ENCODE data around the gene SMARCAD1.
"Not testable (repeated sequence)": the region's sequence is repeated elsewhere in the genome, so short reads cannot be mapped to it uniquely, and the experiment has no call there.

Gene SMARCAD1

DNA sequence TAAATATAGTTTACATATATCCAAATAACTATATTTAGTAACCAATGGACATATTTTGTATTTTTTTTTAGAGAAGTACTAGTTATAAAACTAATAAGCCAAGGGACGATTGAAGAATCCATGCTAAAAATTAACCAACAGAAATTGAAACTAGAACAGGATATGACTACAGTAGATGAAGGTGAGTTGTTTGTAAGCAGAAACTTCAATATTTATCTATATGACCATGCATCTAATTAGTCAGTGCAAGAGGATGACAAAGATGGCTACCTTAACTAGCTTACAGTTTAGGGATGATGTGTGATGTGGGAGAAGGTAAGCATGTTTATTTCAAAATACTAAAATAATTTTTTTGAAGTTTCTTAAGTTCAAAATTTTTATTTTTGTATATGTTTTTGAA is 77.2 kb downstream of the SMARCAD1 start:
- Histone ChIP-seq H3K4me2 (ENCODE audit: low read length) (no peak overlapping the region), H2AFZ (ENCODE audit: low read depth, low read length) (no peak overlapping the region), H3K9ac (ENCODE audit: low read length) (no peak overlapping the region), H3K4me3 (ENCODE audit: low read length) (no peak overlapping the region), H3K27ac (ENCODE audit: low read length) (no peak overlapping the region), H3K27me3 (ENCODE audit: low read depth, low read length) (no peaks in the 10 kb centered on the region), H4K20me1 (ENCODE audit: insufficient read depth, low read length) (no peaks in the 10 kb centered on the region), H3K9me3 (ENCODE audit: insufficient read depth, low read length) (no peaks in the 10 kb centered on the region), H3K36me3 (replicated peaks; ENCODE audit: low read depth, low read length) (peaks cover 36% of the 10 kb centered on the region), H3K79me2 (ENCODE audit: low read length) (no peaks in the 10 kb centered on the region), H3K4me1 (ENCODE audit: low read length) (no peaks in the 10 kb centered on the region)
- no peak for TF ChIP-seq EZH2phosphoT487 (IDR thresholded peaks at IDR 0.05; ENCODE audit: low read depth)
- TF ChIP-seq, protein P1, sequence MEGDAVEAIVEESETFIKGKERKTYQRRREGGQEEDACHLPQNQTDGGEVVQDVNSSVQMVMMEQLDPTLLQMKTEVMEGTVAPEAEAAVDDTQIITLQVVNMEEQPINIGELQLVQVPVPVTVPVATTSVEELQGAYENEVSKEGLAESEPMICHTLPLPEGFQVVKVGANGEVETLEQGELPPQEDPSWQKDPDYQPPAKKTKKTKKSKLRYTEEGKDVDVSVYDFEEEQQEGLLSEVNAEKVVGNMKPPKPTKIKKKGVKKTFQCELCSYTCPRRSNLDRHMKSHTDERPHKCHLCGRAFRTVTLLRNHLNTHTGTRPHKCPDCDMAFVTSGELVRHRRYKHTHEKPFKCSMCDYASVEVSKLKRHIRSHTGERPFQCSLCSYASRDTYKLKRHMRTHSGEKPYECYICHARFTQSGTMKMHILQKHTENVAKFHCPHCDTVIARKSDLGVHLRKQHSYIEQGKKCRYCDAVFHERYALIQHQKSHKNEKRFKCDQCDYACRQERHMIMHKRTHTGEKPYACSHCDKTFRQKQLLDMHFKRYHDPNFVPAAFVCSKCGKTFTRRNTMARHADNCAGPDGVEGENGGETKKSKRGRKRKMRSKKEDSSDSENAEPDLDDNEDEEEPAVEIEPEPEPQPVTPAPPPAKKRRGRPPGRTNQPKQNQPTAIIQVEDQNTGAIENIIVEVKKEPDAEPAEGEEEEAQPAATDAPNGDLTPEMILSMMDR (IDR thresholded peaks at IDR 0.05; ENCODE audit: low read depth, low read length): no peak

DNA sequence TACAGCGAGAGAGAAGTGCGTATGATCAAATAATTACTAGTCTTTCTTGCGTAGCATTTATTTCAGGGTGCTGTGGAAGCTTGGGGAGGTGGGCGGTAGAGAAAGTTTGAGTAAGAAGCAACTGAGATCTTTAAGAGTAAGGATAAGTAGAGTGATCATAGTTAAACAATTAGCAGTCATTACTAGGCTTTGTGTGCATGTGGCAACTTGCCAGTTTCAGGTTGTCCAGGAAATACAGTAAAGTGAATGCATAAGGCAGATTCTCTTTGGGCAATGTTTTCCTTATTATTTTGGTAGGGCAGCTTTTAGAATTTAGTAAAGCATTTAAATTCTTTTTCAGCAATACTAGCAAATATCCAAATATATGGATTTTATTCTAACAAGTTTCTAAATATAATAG is 78.0 kb downstream of the SMARCAD1 start:
- Histone ChIP-seq H3K9me3 (ENCODE audit: insufficient read depth, low read length) (no peaks in the 10 kb centered on the region), H3K36me3 (replicated peaks; ENCODE audit: low read depth, low read length) (peaks cover 38% of the 10 kb centered on the region), H4K20me1 (ENCODE audit: insufficient read depth, low read length) (no peaks in the 10 kb centered on the region), H2AFZ (ENCODE audit: low read depth, low read length) (no peak overlapping the region), H3K9ac (ENCODE audit: low read length) (no peak overlapping the region), H3K27ac (ENCODE audit: low read length) (no peak overlapping the region), H3K4me1 (ENCODE audit: low read length) (no peaks in the 10 kb centered on the region), H3K4me2 (ENCODE audit: low read length) (no peak overlapping the region), H3K27me3 (ENCODE audit: low read depth, low read length) (no peaks in the 10 kb centered on the region), H3K79me2 (ENCODE audit: low read length) (no peaks in the 10 kb centered on the region), H3K4me3 (ENCODE audit: low read length) (no peak overlapping the region)
- TF ChIP-seq EZH2phosphoT487 (IDR thresholded peaks at IDR 0.05; ENCODE audit: low read depth): no peak

DNA sequence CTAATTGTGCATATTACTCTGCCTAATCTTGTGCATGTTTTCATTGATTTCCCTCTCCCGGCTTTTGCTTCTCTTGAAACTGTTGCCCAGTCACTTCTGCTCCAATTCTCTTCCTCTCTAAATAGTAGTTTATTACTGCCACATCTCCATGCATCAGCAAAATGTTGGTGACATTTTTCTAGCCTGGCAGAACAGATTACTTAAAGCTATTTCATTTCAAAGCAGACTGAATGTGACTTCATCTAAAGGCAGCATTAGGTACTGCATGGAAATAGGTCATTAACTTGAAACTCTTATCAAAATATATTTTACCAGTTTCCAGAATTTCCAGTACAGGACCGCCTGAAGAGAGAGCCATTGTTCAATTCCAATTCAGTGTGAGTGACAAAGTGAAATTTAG is 82.6 kb downstream of the SMARCAD1 start:
- H4K20me1 ChIP-seq (ENCODE audit: insufficient read depth, low read length): no peaks in the 10 kb centered on the region
- H3K4me2 ChIP-seq (ENCODE audit: low read length): no peak overlapping the region
- no peaks in the 10 kb centered on the region for H3K79me2 ChIP-seq (ENCODE audit: low read length)
- H3K27me3 ChIP-seq (ENCODE audit: low read depth, low read length): no peaks in the 10 kb centered on the region
- no peak overlapping the region for H3K27ac ChIP-seq (ENCODE audit: low read length)
- no peak overlapping the region for H3K4me3 ChIP-seq (ENCODE audit: low read length)
- H3K4me1 ChIP-seq (ENCODE audit: low read length): no peaks in the 10 kb centered on the region
- H3K9ac ChIP-seq (ENCODE audit: low read length): no peak overlapping the region
- H3K36me3 ChIP-seq (replicated peaks; ENCODE audit: low read depth, low read length): peaks cover 30% of the 10 kb centered on the region
- TF ChIP-seq, protein P1 (IDR thresholded peaks at IDR 0.05; ENCODE audit: low read depth, low read length): no peak
- no peaks in the 10 kb centered on the region for H3K9me3 ChIP-seq (ENCODE audit: insufficient read depth, low read length)
- no peak overlapping the region for H2AFZ ChIP-seq (ENCODE audit: low read depth, low read length)

DNA sequence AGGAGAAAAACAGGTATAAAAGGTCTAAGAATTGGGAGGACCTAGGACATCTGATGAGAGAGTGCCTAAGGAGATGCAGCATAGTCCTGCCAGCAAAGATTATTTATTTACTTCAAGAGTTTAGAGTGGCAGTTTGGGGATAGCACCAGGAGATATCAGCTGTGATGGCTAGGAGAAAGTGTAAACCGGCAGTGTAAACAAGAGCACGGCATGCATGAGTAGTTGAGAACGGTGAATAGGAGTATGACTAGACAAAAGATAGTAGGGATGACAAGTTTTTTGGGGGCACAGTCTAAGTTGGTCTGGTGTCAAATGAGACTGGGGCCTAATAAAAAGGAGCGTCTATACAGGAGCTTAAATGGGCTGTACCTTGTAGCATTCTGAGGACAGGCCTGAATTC is 86.3 kb downstream of the SMARCAD1 start:
- not testable (repeated sequence) for H3K9me3 ChIP-seq (ENCODE audit: insufficient read depth, low read length); H3K4me1 ChIP-seq (ENCODE audit: low read length); H3K27me3 ChIP-seq (ENCODE audit: low read depth, low read length); H3K4me3 ChIP-seq (ENCODE audit: low read length); H4K20me1 ChIP-seq (ENCODE audit: insufficient read depth, low read length); H2AFZ ChIP-seq (ENCODE audit: low read depth, low read length); H3K9ac ChIP-seq (ENCODE audit: low read length); H3K79me2 ChIP-seq (ENCODE audit: low read length); H3K4me2 ChIP-seq (ENCODE audit: low read length); H3K27ac ChIP-seq (ENCODE audit: low read length)
- H3K36me3 ChIP-seq (replicated peaks; ENCODE audit: low read depth, low read length): peaks cover 25% of the 10 kb centered on the region

DNA sequence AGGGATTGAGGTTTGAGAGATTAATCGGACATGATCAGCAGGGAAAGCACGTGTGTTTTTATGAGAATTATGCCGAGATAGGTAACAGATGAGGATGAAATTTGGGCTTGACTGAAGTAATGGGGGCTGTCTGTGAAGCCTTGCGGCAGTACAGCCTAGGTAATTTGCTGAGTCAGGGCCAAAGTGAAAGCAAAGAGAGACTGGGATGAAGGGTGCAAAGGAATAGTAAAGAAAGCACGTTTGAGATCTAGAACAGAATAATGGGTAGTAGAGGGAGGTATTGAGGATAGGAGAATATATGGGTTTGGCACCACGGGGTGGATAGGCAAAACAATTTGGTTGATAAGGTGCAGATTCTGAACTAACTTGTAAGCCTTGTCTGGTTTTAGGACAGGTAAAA is 87.8 kb downstream of the SMARCAD1 start:
- H4K20me1 ChIP-seq (ENCODE audit: insufficient read depth, low read length); H3K27ac ChIP-seq (ENCODE audit: low read length); H3K4me1 ChIP-seq (ENCODE audit: low read length); H3K79me2 ChIP-seq (ENCODE audit: low read length); H3K27me3 ChIP-seq (ENCODE audit: low read depth, low read length); H3K9me3 ChIP-seq (ENCODE audit: insufficient read depth, low read length); H3K4me2 ChIP-seq (ENCODE audit: low read length); H3K4me3 ChIP-seq (ENCODE audit: low read length); H3K9ac ChIP-seq (ENCODE audit: low read length); H2AFZ ChIP-seq (ENCODE audit: low read depth, low read length): not testable (repeated sequence)
- H3K36me3 ChIP-seq (replicated peaks; ENCODE audit: low read depth, low read length): peaks cover 17% of the 10 kb centered on the region

Measured in OCI-LY3 (cell line).